Neural cell (in vitro differentiated cells): ENCODE results near the gene PKP2. TPM values are rescaled to one million over a fixed set of nuclear protein-coding genes. Genes with fewer than 3 reads are reported as not detected.

Source experiments
- H2AFZ ChIP-seq: fragments of 200-600, 300-800 bp; sonication (generic), shearing (Covaris generic); 2 replicates; pipeline ENCODE4 v1.6.0; 2014; ENCODE audit warnings: low read depth, mild to moderate bottlenecking, antibody characterized with exemption, low read length, moderate library complexity
- H3F3A ChIP-seq: fragments of 200-600 bp; shearing (Covaris generic); 2 replicates; pipeline ENCODE4 v1.6.1; 2016; ENCODE audit warnings: mild to moderate bottlenecking, moderate library complexity, mixed read lengths, antibody characterized with exemption, low read length; ENCODE audit not compliant: insufficient read depth, poor library complexity, severe bottlenecking
- H3K27ac ChIP-seq: fragments of 200-600, 300-800 bp; sonication (generic), shearing (Covaris generic); 2 replicates; pipeline ENCODE4 v1.5.1; 2014; ENCODE audit warnings: mild to moderate bottlenecking, low read length, moderate library complexity
- H3K27me3 ChIP-seq: fragments of 300-800, 200-600 bp; sonication (generic), shearing (Covaris generic); 2 replicates; pipeline ENCODE4 v1.6.0; 2014; ENCODE audit warnings: mild to moderate bottlenecking, low read depth, low read length, moderate library complexity; ENCODE audit not compliant: insufficient read depth
- H3K36me3 ChIP-seq: fragments of 300-800, 200-600 bp; sonication (generic), shearing (Covaris generic); 2 replicates; pipeline ENCODE4 v1.5.1; 2014; ENCODE audit warnings: mild to moderate bottlenecking, antibody characterized with exemption, low read length, moderate library complexity; ENCODE audit not compliant: insufficient read depth
- H3K4me2 ChIP-seq: fragments of 300-800, 200-600 bp; sonication (generic), shearing (Covaris generic); 2 replicates; pipeline ENCODE4 v1.6.0; 2014; ENCODE audit warnings: mild to moderate bottlenecking, low read length
- H3K4me3 ChIP-seq: fragments of 300-800, 200-600 bp; sonication (generic), shearing (Covaris generic); 2 replicates; pipeline ENCODE4 v1.5.1; 2014; ENCODE audit warnings: mild to moderate bottlenecking, low read length, moderate library complexity
- H3K79me2 ChIP-seq: fragments of 200-600 bp; shearing (Covaris generic); replicated peaks from 2 replicates; pipeline ENCODE4 v1.6.0; 2014; ENCODE audit warnings: mild to moderate bottlenecking, low read length, moderate library complexity; ENCODE audit not compliant: insufficient read depth
- H3K9ac ChIP-seq: fragments of 300-800, 200-600 bp; sonication (generic), shearing (Covaris generic); 2 replicates; pipeline ENCODE4 v1.6.1; 2016; ENCODE audit warnings: mild to moderate bottlenecking, low read length, mixed read lengths
- H3K9me2 ChIP-seq: fragments of 200-600 bp; shearing (Covaris generic); 2 replicates; pipeline ENCODE4 v1.6.1; 2016; ENCODE audit warnings: mild to moderate bottlenecking, low read length, mixed read lengths; ENCODE audit not compliant: insufficient read depth
- H3K9me3 ChIP-seq: fragments of 200-600, 300-800 bp; sonication (generic), shearing (Covaris generic); 2 replicates; pipeline ENCODE4 v1.6.1; 2016; ENCODE audit warnings: mild to moderate bottlenecking, mixed run types, low read length, moderate library complexity, mixed read lengths
- H4K20me1 ChIP-seq: fragments of 200-600 bp; shearing (Covaris generic); 2 replicates; pipeline ENCODE4 v1.6.1; 2016; ENCODE audit warnings: mild to moderate bottlenecking, mixed run types; ENCODE audit not compliant: insufficient read depth
- CTCF ChIP-seq: fragments of 450-650 bp; IDR thresholded peaks from 2 replicates; pipeline ENCODE4 v1.5.1; 2014; ENCODE audit warnings: antibody characterized with exemption, mild to moderate bottlenecking, moderate library complexity; ENCODE audit not compliant: poor library complexity, severe bottlenecking
- EP300 ChIP-seq: fragments of 450-650 bp; conservative IDR thresholded peaks from 2 replicates; pipeline ENCODE4 v1.6.1; 2014; ENCODE audit warnings: antibody characterized with exemption, mild to moderate bottlenecking, moderate library complexity; ENCODE audit not compliant: poor library complexity, severe bottlenecking
- EZH2 ChIP-seq: fragments of 200-600, 300-800 bp; shearing (Covaris generic), sonication (generic); IDR thresholded peaks from 2 replicates; pipeline ENCODE4 v1.6.1; 2014; ENCODE audit warnings: antibody characterized with exemption, low read length, borderline replicate concordance, mild to moderate bottlenecking; ENCODE audit not compliant: insufficient read depth, poor library complexity, severe bottlenecking
- MXI1 ChIP-seq: fragments of 450-650 bp; conservative IDR thresholded peaks from 2 replicates; pipeline ENCODE4 v1.6.1; 2014; ENCODE audit warnings: antibody characterized with exemption, mild to moderate bottlenecking; ENCODE audit not compliant: poor library complexity, severe bottlenecking
- POLR2AphosphoS5 ChIP-seq: IDR thresholded peaks from 2 replicates; pipeline ENCODE4 v1.6.1; 2012
- RAD21 ChIP-seq: fragments of 450-650 bp; conservative IDR thresholded peaks from 2 replicates; pipeline ENCODE4 v1.6.1; 2014; ENCODE audit warnings: antibody characterized with exemption, mild to moderate bottlenecking, moderate library complexity
- SMC3 ChIP-seq: fragments of 450-650 bp; conservative IDR thresholded peaks from 2 replicates; pipeline ENCODE4 v1.6.1; 2014; ENCODE audit warnings: antibody characterized with exemption, mild to moderate bottlenecking, moderate library complexity; ENCODE audit not compliant: poor library complexity
- TAF1 ChIP-seq: IDR thresholded peaks from 2 replicates; pipeline ENCODE4 v1.6.1; 2012; ENCODE audit warnings: low read depth
- polyA plus RNA-seq: library from polyadenylated mRNA; depleted of rRNA; stranded (reverse); fragments of >200 nt; gene quantifications from 2 replicates; pipeline ENCODE4 v1.2.3, GENCODE V29; 2014
- TF ChIP-seq, protein P1 (sequence below): IDR thresholded peaks from 2 replicates; pipeline ENCODE4 v1.6.1; 2012; ENCODE audit warnings: borderline replicate concordance

PKP2 gene
- polyA plus RNA-seq, 1 donor from 2014 or later = 4.0 TPM

- Histone ChIP-seq H4K20me1 (no peaks in the 10 kb centered on the region), H3K79me2 (no peaks in the 10 kb centered on the region), H3F3A (no peaks in the 10 kb centered on the region), H3K27ac (no peak overlapping the region), H3K9me2 (no peaks in the 10 kb centered on the region), H3K4me3 (no peak overlapping the region), H2AFZ (no peak overlapping the region), H3K27me3 (no peaks in the 10 kb centered on the region), H3K9ac (no peak overlapping the region), H3K4me2 (no peak overlapping the region), H3K9me3 (no peaks in the 10 kb centered on the region), H3K36me3 (no peaks in the 10 kb centered on the region)
- no peak for TF ChIP-seq SMC3
- no peak for TF ChIP-seq CTCF
- no peak for TF ChIP-seq EZH2
- TF ChIP-seq, protein P1, sequence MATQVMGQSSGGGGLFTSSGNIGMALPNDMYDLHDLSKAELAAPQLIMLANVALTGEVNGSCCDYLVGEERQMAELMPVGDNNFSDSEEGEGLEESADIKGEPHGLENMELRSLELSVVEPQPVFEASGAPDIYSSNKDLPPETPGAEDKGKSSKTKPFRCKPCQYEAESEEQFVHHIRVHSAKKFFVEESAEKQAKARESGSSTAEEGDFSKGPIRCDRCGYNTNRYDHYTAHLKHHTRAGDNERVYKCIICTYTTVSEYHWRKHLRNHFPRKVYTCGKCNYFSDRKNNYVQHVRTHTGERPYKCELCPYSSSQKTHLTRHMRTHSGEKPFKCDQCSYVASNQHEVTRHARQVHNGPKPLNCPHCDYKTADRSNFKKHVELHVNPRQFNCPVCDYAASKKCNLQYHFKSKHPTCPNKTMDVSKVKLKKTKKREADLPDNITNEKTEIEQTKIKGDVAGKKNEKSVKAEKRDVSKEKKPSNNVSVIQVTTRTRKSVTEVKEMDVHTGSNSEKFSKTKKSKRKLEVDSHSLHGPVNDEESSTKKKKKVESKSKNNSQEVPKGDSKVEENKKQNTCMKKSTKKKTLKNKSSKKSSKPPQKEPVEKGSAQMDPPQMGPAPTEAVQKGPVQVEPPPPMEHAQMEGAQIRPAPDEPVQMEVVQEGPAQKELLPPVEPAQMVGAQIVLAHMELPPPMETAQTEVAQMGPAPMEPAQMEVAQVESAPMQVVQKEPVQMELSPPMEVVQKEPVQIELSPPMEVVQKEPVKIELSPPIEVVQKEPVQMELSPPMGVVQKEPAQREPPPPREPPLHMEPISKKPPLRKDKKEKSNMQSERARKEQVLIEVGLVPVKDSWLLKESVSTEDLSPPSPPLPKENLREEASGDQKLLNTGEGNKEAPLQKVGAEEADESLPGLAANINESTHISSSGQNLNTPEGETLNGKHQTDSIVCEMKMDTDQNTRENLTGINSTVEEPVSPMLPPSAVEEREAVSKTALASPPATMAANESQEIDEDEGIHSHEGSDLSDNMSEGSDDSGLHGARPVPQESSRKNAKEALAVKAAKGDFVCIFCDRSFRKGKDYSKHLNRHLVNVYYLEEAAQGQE = no peak
- no peak for TF ChIP-seq MXI1
- TF ChIP-seq TAF1 = no peak
- no peak for TF ChIP-seq POLR2AphosphoS5
- no peak for TF ChIP-seq RAD21
- TF ChIP-seq EP300 = no peak
These were observed 20.6 kb downstream of the PKP2 start for GRCh38 chr12:32876004-32876403.

DNA sequence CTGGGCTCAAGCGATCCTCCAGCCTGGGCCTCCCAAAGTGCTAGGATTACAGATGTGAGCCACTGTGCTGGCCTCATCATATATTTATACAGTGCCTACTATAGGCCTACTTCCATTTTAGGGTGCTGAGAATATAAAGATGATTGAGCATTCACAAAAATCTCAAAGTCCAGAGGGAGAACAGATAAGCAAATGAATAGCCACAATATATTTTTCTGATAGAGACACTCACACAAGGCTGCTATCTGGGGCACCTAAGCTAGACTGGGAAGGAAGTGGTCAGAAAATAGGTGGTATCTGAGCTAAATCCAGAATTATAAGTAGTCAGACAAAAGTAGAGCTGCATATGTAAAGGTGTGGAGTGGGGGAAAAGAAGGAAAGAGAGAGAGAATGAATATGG, 21.6 kb downstream of the PKP2 start:
- H3K9me2 ChIP-seq = no peaks in the 10 kb centered on the region
- H3K4me3 ChIP-seq = no peak overlapping the region
- H3K27ac ChIP-seq = no peak overlapping the region
- H3K36me3 ChIP-seq = no peaks in the 10 kb centered on the region
- no peak overlapping the region for H3K4me2 ChIP-seq
- H3K79me2 ChIP-seq = no peaks in the 10 kb centered on the region
- H3K9me3 ChIP-seq = no peaks in the 10 kb centered on the region
- H4K20me1 ChIP-seq = no peaks in the 10 kb centered on the region
- H3K9ac ChIP-seq = no peak overlapping the region
- H3F3A ChIP-seq = no peaks in the 10 kb centered on the region
- H3K27me3 ChIP-seq = no peaks in the 10 kb centered on the region
- TF ChIP-seq MXI1 (no peak), POLR2AphosphoS5 (no peak), SMC3 (no peak), EZH2 (no peak), EP300 (no peak), TAF1 (no peak)
- TF ChIP-seq, protein P1 = no peak
- H2AFZ ChIP-seq = no peak overlapping the region
